Body of pancreas (tissue), 4 donors: ENCODE results near the gene NOTUM.

Source experiments
- POLR2A ChIP-seq, 3 donors: fragments of 450-650 bp; IDR thresholded peaks; one replicate each; pipeline ENCODE4 v1.6.1; 2016; ENCODE audit warnings: antibody characterized with exemption in 3 of 3, mild to moderate bottlenecking in 2 of 3
- TF ChIP-seq, protein P1 (sequence below), 7 experiments: fragments of 450-650 bp in 4 of 7; fragments of 200-600 bp in 3 of 7; sonication (generic) in 3 of 7; IDR thresholded peaks; one replicate each; pipeline ENCODE4 v1.5.1; 2016 to 2019; ENCODE audit warnings: antibody characterized with exemption in 7 of 7

GRCh38 chr17:81917565-81918332 lies 43.2 kb downstream of the NOTUM start, which contains the start of gene SIRT7:
- TF ChIP-seq, protein P1, sequence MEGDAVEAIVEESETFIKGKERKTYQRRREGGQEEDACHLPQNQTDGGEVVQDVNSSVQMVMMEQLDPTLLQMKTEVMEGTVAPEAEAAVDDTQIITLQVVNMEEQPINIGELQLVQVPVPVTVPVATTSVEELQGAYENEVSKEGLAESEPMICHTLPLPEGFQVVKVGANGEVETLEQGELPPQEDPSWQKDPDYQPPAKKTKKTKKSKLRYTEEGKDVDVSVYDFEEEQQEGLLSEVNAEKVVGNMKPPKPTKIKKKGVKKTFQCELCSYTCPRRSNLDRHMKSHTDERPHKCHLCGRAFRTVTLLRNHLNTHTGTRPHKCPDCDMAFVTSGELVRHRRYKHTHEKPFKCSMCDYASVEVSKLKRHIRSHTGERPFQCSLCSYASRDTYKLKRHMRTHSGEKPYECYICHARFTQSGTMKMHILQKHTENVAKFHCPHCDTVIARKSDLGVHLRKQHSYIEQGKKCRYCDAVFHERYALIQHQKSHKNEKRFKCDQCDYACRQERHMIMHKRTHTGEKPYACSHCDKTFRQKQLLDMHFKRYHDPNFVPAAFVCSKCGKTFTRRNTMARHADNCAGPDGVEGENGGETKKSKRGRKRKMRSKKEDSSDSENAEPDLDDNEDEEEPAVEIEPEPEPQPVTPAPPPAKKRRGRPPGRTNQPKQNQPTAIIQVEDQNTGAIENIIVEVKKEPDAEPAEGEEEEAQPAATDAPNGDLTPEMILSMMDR (IDR thresholded peaks at IDR 0.05), result no peak
- TF ChIP-seq POLR2A (IDR thresholded peaks at IDR 0.05), result peak; percentile 43 to 56 (median 47)
